ENCODE results near the gene B4GALNT4.

DNA sequence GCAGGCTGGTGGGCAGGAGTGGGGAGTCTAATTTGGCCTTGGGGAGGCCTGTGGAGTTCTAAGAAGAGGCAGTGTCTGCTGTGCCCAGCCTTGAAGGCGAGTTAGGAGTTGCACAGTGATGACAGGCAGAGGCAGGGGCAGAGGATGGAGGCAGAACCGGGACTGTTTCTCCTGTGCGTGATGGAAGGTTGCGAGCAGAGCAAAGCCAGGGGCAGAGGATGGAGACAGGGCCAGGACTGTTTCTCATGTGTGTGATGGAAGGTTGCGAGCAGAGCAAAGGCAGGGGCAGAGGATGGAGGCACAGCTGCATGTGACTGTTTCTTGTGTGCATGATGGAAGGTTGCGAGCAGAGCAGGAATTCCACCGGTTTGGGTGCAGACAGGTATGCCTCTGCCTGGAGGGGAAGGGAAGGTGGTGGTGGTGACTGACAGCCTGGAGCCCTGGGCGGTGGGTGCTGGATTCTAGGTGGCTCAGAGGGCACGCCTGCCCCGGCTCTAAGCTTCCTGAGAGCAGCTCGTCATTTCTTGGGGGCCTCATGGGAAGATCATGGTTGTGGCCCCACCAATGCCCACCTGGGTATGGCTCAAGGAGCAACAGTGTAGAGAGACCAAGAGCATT lies 8.7 kb downstream of the B4GALNT4 start:
- TF ChIP-seq, protein P1, sequence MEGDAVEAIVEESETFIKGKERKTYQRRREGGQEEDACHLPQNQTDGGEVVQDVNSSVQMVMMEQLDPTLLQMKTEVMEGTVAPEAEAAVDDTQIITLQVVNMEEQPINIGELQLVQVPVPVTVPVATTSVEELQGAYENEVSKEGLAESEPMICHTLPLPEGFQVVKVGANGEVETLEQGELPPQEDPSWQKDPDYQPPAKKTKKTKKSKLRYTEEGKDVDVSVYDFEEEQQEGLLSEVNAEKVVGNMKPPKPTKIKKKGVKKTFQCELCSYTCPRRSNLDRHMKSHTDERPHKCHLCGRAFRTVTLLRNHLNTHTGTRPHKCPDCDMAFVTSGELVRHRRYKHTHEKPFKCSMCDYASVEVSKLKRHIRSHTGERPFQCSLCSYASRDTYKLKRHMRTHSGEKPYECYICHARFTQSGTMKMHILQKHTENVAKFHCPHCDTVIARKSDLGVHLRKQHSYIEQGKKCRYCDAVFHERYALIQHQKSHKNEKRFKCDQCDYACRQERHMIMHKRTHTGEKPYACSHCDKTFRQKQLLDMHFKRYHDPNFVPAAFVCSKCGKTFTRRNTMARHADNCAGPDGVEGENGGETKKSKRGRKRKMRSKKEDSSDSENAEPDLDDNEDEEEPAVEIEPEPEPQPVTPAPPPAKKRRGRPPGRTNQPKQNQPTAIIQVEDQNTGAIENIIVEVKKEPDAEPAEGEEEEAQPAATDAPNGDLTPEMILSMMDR (IDR thresholded peaks at IDR 0.05 in 4 of 5, conservative IDR thresholded peaks at IDR 0.05 in 1 of 5), result no peak
- TF ChIP-seq POLR2A (IDR thresholded peaks at IDR 0.05), result no peak

Measured in gastrocnemius medialis (tissue), 4 donors.